IPS DF 19.7 (cell line): ENCODE results near the gene TCHH.

Source experiments
- DNase-seq: peaks from one replicate; pipeline ENCODE4 v3.0.0-alpha.2; 2013; ENCODE audit warnings: low read depth, low spot score

Gene TCHH

DNA sequence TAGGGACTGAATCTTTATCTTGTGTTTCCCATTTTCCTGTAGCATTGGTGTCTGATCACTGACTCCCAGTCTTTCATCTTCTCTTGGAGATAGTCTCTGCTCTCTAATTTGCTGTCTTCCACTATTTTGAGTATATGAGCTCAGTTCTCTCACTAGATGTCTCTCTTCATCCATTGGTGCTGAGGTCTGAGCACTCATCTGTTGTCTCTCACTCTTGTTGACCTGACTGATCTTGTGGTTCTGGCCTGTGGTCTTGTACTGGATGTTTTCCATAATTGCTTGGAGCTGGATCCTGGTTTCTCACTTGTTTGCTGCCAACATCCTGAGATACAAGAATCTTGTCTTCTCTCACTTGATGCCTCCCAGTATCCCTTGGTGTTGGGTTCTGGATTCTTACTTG lies 53.3 kb downstream of the TCHH start:
- no peak for DNase-seq
